GM21717 (cell line): Measurements from ENCODE around the gene MPP7.

Experiments used
- ATAC-seq: cut with Tn5 transposase; IDR thresholded peaks from one replicate; pipeline ENCODE4 v1.9.1; 2021; ENCODE audit warnings: mild to moderate bottlenecking, moderate library complexity; ENCODE audit not compliant: unreplicated experiment

Gene MPP7

DNA sequence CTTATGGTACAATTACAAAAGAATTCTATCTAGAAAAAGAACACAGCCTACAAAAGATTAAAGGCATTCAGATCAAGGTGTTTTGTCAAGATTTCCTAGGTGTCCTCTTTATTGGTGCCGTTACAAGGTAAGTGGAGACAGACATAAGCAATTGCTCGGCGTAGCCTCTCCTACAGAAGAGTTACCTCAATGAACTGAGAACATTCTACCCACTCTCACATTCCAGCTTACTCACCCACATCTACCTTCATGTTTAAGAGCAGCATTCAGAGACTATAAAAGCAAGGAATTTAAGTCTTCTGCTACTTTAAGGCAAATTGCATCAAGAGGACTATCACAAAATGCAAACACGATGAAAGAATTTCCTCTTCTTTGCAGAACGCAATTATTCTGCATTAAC lies 29.5 kb downstream of the MPP7 start:
- no peak for ATAC-seq

DNA sequence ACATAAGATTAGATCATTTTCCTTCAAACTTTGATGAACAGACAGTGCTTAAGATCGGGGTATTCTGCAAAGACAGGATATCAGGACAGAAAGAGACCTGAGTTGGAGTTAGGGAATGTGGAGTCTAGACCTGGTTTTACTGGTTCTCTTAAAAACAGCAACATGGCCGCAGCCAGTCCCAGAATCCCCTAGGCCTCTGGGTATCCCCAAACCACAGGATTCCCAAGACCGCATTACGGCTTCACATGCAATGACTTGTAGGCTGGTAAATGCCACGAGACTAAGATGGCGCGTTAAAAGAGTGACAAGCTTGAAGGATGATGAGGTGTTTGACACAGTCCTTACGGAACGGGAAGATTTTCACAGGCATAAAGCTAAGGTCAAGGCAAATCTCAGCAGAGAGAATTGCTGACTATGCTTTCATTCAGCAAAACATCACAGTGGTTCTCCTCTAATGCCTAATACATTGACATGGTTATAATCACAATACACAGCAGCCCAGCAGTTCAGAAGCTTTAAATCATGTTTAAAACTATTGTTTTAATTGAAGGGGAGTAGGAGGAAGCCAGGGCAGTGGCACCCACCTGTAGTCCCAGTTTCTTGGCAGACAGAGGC lies 32.9 kb downstream of the MPP7 start:
- no peak for ATAC-seq

- no peak for ATAC-seq
These were observed 36.2 kb downstream of the MPP7 start for GRCh38 chr10:28266449-28267224.

DNA sequence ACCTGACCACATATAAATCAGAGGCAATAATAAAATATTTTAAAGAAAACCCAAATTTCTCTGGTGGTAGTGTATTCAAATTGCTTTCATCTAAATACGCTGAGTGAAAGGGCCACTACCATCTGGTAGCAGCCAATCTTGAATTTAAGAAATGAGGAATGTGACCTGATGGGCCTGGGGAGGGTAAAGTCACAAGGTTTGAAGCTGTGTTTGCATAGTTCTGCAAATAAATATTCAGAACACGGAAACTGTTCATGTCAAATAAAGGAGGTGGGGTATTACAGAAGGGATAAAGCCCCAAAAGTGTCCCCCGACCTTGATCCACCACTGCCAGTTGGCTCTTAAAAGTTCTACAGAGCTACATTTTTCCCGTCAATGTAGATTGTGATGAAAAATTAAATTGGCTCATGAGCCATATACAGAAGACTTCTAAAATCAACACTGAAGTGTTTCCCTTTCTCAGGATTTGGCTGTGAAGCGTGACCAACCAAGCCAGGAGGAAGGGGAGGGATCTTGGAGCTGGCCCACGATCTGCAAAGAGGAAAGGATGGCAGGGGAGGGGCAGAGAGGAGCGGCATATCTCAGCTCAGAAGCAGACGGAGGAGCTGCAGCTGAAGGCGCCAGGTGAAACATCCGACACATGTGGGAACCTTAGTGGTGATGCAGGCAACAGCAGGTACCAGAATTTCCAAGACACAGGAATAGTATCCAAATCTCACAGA lies 39.6 kb downstream of the MPP7 start:
- no peak for ATAC-seq

DNA sequence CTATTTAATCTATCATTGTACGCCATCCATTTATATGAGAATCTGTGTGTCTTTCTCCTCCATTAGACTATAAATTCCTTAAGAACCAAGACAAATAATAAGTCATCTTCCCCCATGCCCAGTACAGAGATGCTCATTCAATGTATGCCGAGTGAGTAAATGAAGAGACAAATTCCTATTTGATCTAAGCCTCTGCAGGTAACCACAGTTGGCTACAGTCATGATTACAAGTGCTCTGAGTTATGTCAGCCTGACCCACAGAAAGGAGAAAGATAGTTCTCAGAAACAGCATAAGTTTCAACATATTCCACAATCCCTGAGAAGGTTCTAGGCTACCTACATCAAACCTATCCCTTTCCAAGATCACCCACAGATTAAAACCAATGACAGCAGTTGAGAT lies 46.1 kb downstream of the MPP7 start:
- ATAC-seq = no peak

GRCh38 chr10:28254290-28254985 lies 48.4 kb downstream of the MPP7 start:
- ATAC-seq = no peak

GRCh38 chr10:28253169-28253785 lies 49.6 kb downstream of the MPP7 start:
- no peak for ATAC-seq
